HCT116 (cell line): ENCODE data around the gene WFDC5. TPM values are rescaled to one million over a fixed set of nuclear protein-coding genes. Genes with fewer than 3 reads are reported as not detected.

ENCODE experiments used
- ATAC-seq: fragments of 200-7000 bp; cut with Tn5 transposase; 2 replicates; pipeline ENCODE4 v1.9.1; 2020; ENCODE audit warnings: mild to moderate bottlenecking, moderate library complexity
- BruUV-seq: library from RNA; stranded (reverse); fragments of 400-500 nt; replicated peaks from 2 replicates; lab custom pipeline; 2021; lab: Mats Ljungman, UMichigan
- CTCF ChIA-PET: fragments of 300-600 bp; sonication (Branson Sonifier 250); formaldehyde crosslinking; loops from one replicate; lab custom pipeline; 2021; ENCODE audit warnings: antibody characterized with exemption; lab: Charles Lee
- POLR2A ChIA-PET: fragments of 300-600, 350-600 bp; sonication (Branson Sonifier 250); formaldehyde crosslinking; loops from one replicate; lab custom pipeline; 2021; ENCODE audit warnings: antibody characterized with exemption; lab: Charles Lee
- RAD21 ChIA-PET, 2 experiments: fragments of 300-600 bp; sonication (Branson Sonifier 250); formaldehyde crosslinking; loops; one replicate each; lab custom pipeline; 2023; ENCODE audit warnings: low total read pairs in 2 of 2; ENCODE audit not compliant: uncharacterized antibody in 2 of 2, unreplicated experiment in 2 of 2, low non-redundant PET in 1 of 2; lab: Charles Lee
- DNase-seq: peaks from one replicate; pipeline ENCODE4 v3.0.0-alpha.2; 2010; ENCODE audit warnings: low read depth, low spot score
- H2AFZ ChIP-seq: fragments of 200-600 bp; shearing (Covaris generic), sonication (generic); 2 replicates; pipeline ENCODE4 v1.6.1; 2017; ENCODE audit warnings: low read depth, mixed run types, mixed read lengths, antibody characterized with exemption, low read length; ENCODE audit not compliant: poor library complexity, severe bottlenecking
- H3K27ac ChIP-seq: 2 replicates; pipeline ENCODE4 v1.5.1; 2012; ENCODE audit warnings: low read depth, low read length
- H3K27me3 ChIP-seq: fragments of 200-600 bp; sonication (generic); 2 replicates; pipeline ENCODE4 v1.6.1; 2016; ENCODE audit warnings: mixed run types, low read length, mixed read lengths; ENCODE audit not compliant: insufficient read depth
- H3K36me3 ChIP-seq, 2 experiments: fragments of 200-500 bp in 1 of 2; fragments of 200-600 bp in 1 of 2; sonication (Bioruptor generic) in 1 of 2; sonication (generic) in 1 of 2; 2 replicates each; pipeline versions ENCODE4 v1.5.1 to v1.6.1; 2014 to 2016; ENCODE audit warnings: low read length in 2 of 2, inconsistent platforms in 1 of 2, mixed read lengths in 1 of 2, mixed run types in 1 of 2; ENCODE audit not compliant: insufficient read depth in 2 of 2, control insufficient read depth in 1 of 2
- H3K4me1 ChIP-seq, 2 experiments: fragments of 200-600 bp in 1 of 2; sonication (generic) in 1 of 2; 2 replicates each; pipeline versions ENCODE4 v1.5.1 to v1.6.1; 2012 to 2017; ENCODE audit warnings: low read length in 2 of 2, inconsistent platforms in 1 of 2, mild to moderate bottlenecking in 1 of 2, mixed read lengths in 1 of 2, mixed run types in 1 of 2, moderate library complexity in 1 of 2; ENCODE audit not compliant: insufficient read depth in 2 of 2, control insufficient read depth in 1 of 2
- H3K4me2 ChIP-seq: fragments of 200-600 bp; sonication (generic); 2 replicates; pipeline ENCODE4 v1.6.1; 2017; ENCODE audit warnings: mixed run types, low read length, mixed read lengths
- H3K4me3 ChIP-seq, 2 experiments: fragments of 200-600 bp in 1 of 2; sonication (generic) in 1 of 2; replicated peaks in 1 of 2; 2 replicates each; pipeline ENCODE4 v1.5.1; 2011 to 2016; ENCODE audit warnings: low read length in 2 of 2, control low read depth in 1 of 2, low read depth in 1 of 2, mild to moderate bottlenecking in 1 of 2, mixed read lengths in 1 of 2, mixed run types in 1 of 2
- H3K79me2 ChIP-seq: fragments of 200-600 bp; sonication (generic); 2 replicates; pipeline ENCODE4 v1.6.1; 2017; ENCODE audit warnings: mild to moderate bottlenecking, mixed run types, low read length, moderate library complexity, mixed read lengths; ENCODE audit not compliant: insufficient read depth
- H3K9ac ChIP-seq: fragments of 200-600 bp; sonication (generic); 2 replicates; pipeline ENCODE4 v1.6.1; 2016; ENCODE audit warnings: low read length, mixed read lengths
- H3K9me2 ChIP-seq: fragments of 200-600 bp; sonication (generic), shearing (Covaris generic); 2 replicates; pipeline ENCODE4 v1.6.1; 2017; ENCODE audit warnings: mixed run types, mild to moderate bottlenecking, moderate library complexity; ENCODE audit not compliant: insufficient read depth
- H3K9me3 ChIP-seq, 2 experiments: fragments of 200-500 bp in 1 of 2; fragments of 200-600 bp in 1 of 2; sonication (Bioruptor generic) in 1 of 2; sonication (generic) in 1 of 2; 2 replicates each; pipeline ENCODE4 v1.6.1; 2014 to 2017; ENCODE audit warnings: low read length in 2 of 2, mixed read lengths in 2 of 2, inconsistent platforms in 1 of 2, low read depth in 1 of 2, mild to moderate bottlenecking in 1 of 2, mixed run types in 1 of 2, moderate library complexity in 1 of 2; ENCODE audit not compliant: control insufficient read depth in 1 of 2, insufficient read depth in 1 of 2
- H4K20me1 ChIP-seq: fragments of 200-600 bp; sonication (generic), shearing (Covaris generic); 2 replicates; pipeline ENCODE4 v1.6.1; 2017; ENCODE audit warnings: mixed run types, mild to moderate bottlenecking, moderate library complexity; ENCODE audit not compliant: insufficient read depth
- ELF1 ChIP-seq: IDR thresholded peaks from 2 replicates; pipeline ENCODE4 v1.6.1; 2012; ENCODE audit warnings: low read depth, borderline replicate concordance
- EZH2 ChIP-seq: fragments of 200-600 bp; sonication (generic); IDR thresholded peaks from 2 replicates; pipeline ENCODE4 v1.6.1; 2017; ENCODE audit warnings: antibody characterized with exemption, mixed run types
- POLR2A ChIP-seq: IDR thresholded peaks from 2 replicates; pipeline ENCODE4 v1.7.0; 2011; ENCODE audit warnings: borderline replicate concordance; ENCODE audit not compliant: insufficient read depth, insufficient read length; ENCODE audit errors: extremely low read depth
- RAD21 ChIP-seq: IDR thresholded peaks from 2 replicates; pipeline ENCODE4 v1.6.1; 2012; ENCODE audit warnings: low read depth, mild to moderate bottlenecking
- SP1 ChIP-seq: IDR thresholded peaks from 2 replicates; pipeline ENCODE4 v1.6.1; 2012; ENCODE audit warnings: low read depth
- ZFX ChIP-seq: fragments of 450-650 bp; IDR thresholded peaks from 2 replicates; pipeline ENCODE4 v1.6.1; 2017
- ZNF274 ChIP-seq: fragments of 200-500 bp; sonication (Bioruptor generic); IDR thresholded peaks from 2 replicates; pipeline ENCODE4 v1.6.1; 2014; ENCODE audit warnings: mild to moderate bottlenecking, low read depth, low read length, inconsistent platforms
- intact Hi-C: fragments of 100-400 bp; cut with micrococcal nuclease; formaldehyde crosslinking; loops from 2 replicates; pipeline ENCODE4 v1.10.0; 2022
- total RNA-seq: library from RNA; stranded (reverse); gene quantifications from one replicate; pipeline ENCODE4 v1.2.1, GENCODE V29; 2021; ENCODE audit not compliant: unreplicated experiment
- TF ChIP-seq, protein P1 (sequence below), 3 experiments: fragments of 200-600 bp in 1 of 3; sonication (generic) in 1 of 3; IDR thresholded peaks in 2 of 3; conservative IDR thresholded peaks in 1 of 3; 2 replicates each; pipeline ENCODE4 v1.5.1; 2012 to 2017; ENCODE audit warnings: low read depth in 2 of 3, low read length in 2 of 3, antibody characterized with exemption in 1 of 3, borderline replicate concordance in 1 of 3, control low read depth in 1 of 3, mild to moderate bottlenecking in 1 of 3, mixed read lengths in 1 of 3, mixed run types in 1 of 3, moderate library complexity in 1 of 3; ENCODE audit not compliant: insufficient read depth in 1 of 3

The WFDC5 gene
- total RNA-seq, 1 experiment from 2014 or later = not detected

GRCh38 chr20:45112754-45113153 is 2.2 kb downstream of the WFDC5 start (continued):
- no peak for TF ChIP-seq ZNF274
- no peak for TF ChIP-seq RAD21
- no peak for TF ChIP-seq POLR2A
- TF ChIP-seq ZFX = no peak
- TF ChIP-seq EZH2 = no peak
- no peak for TF ChIP-seq ELF1

- H3K27me3 ChIP-seq = no peaks in the 10 kb centered on the region; the same call in 1 of the 2 replicates
- no peak overlapping the region for H2AFZ ChIP-seq
- no peaks in the 10 kb centered on the region for H3K9me2 ChIP-seq
- 0 out of 4 replicates have a peak, but pooled peaks cover 0 to 3% of the 10 kb centered on the region in 2 experiments for H3K4me1 ChIP-seq
- H3K9me3 ChIP-seq = no peaks in the 10 kb centered on the region
- no peak overlapping the region for H3K27ac ChIP-seq
- no peak overlapping the region for H3K4me3 ChIP-seq
- H4K20me1 ChIP-seq = no peaks in the 10 kb centered on the region
- ChIA-PET RAD21 (interaction anchor here (0.7 to 1.2 kb wide), 5 partner anchors 68 to 364 kb away, joined by 3 to 5 read pairs (median 4); no protein-coding TSS in a partner anchor), POLR2A (no interaction called here)
- no peaks in the 10 kb centered on the region for H3K79me2 ChIP-seq
- no peak overlapping the region for H3K9ac ChIP-seq
- no peak overlapping the region for H3K4me2 ChIP-seq
- no peak for DNase-seq
- no peak for TF ChIP-seq POLR2A
- TF ChIP-seq, protein P1, sequence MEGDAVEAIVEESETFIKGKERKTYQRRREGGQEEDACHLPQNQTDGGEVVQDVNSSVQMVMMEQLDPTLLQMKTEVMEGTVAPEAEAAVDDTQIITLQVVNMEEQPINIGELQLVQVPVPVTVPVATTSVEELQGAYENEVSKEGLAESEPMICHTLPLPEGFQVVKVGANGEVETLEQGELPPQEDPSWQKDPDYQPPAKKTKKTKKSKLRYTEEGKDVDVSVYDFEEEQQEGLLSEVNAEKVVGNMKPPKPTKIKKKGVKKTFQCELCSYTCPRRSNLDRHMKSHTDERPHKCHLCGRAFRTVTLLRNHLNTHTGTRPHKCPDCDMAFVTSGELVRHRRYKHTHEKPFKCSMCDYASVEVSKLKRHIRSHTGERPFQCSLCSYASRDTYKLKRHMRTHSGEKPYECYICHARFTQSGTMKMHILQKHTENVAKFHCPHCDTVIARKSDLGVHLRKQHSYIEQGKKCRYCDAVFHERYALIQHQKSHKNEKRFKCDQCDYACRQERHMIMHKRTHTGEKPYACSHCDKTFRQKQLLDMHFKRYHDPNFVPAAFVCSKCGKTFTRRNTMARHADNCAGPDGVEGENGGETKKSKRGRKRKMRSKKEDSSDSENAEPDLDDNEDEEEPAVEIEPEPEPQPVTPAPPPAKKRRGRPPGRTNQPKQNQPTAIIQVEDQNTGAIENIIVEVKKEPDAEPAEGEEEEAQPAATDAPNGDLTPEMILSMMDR (IDR thresholded peaks at IDR 0.05 in 2 of 3, conservative IDR thresholded peaks at IDR 0.05 in 1 of 3; ENCODE audit: borderline replicate concordance in 1 of 3, insufficient read depth in 1 of 3, low read depth in 2 of 3, low read length in 2 of 3) = peak; percentile 42 to 80 (median 45); a peak in 5 of 6 replicates
- peak; percentile 56; the same call in 1 of the 2 replicates for TF ChIP-seq RAD21
- TF ChIP-seq SP1 = no peak
- TF ChIP-seq, all 23 proteins: peak for 2
- CTCF ChIA-PET = interaction anchor here (0.7 to 4.6 kb wide), 17 partner anchors 8 to 1562 kb away, joined by 3 to 51 read pairs (median 4); partner anchors contain the start of gene WFDC12
- intact Hi-C loops = no loop called here
- BruUV-seq = no TSS peak
- ATAC-seq = peak; percentile 79
- H3K36me3 ChIP-seq = no peaks in the 10 kb centered on the region
Observed at GRCh38 chr20:45111799-45112471, 3.0 kb downstream of the WFDC5 start.
